ENCODE measurements around the gene AGTRAP. TPM values are rescaled to one million over a fixed set of nuclear protein-coding genes. Genes with fewer than 3 reads are reported as not detected.

Gene AGTRAP
- total and polyA plus RNA-seq, 2 donors (not counting 3 experiments of a cell fraction or from before 2014, with no cell fraction given), result 41.6 to 101 TPM

- Histone ChIP-seq H3K4me3 (replicated peaks in 1 of 3; ENCODE audit: insufficient read depth in 1 of 3, low read depth in 1 of 3, low read length in 3 of 3) (no peak overlapping the region), H3K4me1 (ENCODE audit: control insufficient read depth, extremely low read depth, insufficient read depth, low read length) (peaks cover 55% of the 10 kb centered on the region), H3K9ac (replicated peaks; ENCODE audit: extremely low read depth, insufficient read depth, low read length) (no peak overlapping the region), H3K4me2 (ENCODE audit: insufficient read depth, low read length) (no peak overlapping the region), H3K9me1 (replicated peaks; ENCODE audit: control insufficient read depth, extremely low read depth, insufficient read depth, low read length) (no peaks in the 10 kb centered on the region), H4K20me1 (replicated peaks; ENCODE audit: control insufficient read depth, extremely low read depth, insufficient read depth, low read length) (no peaks in the 10 kb centered on the region), H3K79me2 (ENCODE audit: control insufficient read depth, insufficient read depth, low read length) (peaks cover 3% of the 10 kb centered on the region), H3K9me3 (replicated peaks; ENCODE audit: control insufficient read depth, insufficient read depth, low read length) (no peaks in the 10 kb centered on the region), H3K27me3 (ENCODE audit: control insufficient read depth in 2 of 2, insufficient read depth in 2 of 2, low read length in 2 of 2) (no peaks in the 10 kb centered on the region), H2AFZ (ENCODE audit: low read depth, low read length) (no peak overlapping the region), H3K27ac (ENCODE audit: insufficient read depth, low read depth, low read length) (no peak overlapping the region), H3K36me3 (ENCODE audit: control insufficient read depth in 2 of 2, extremely low read depth in 1 of 2, insufficient read depth in 2 of 2, low read length in 2 of 2) (peaks cover 2 to 18% of the 10 kb centered on the region in 2 experiments)
- DNase-seq (ENCODE audit: low read depth, low spot score) (no peak), FAIRE-seq (no peak)
- ChIA-PET CTCF (no interaction called here), POLR2A (no interaction called here)
- no peak for TF ChIP-seq POLR2A (IDR thresholded peaks at IDR 0.05; ENCODE audit: low read depth, low read length)
- TF ChIP-seq MAX (IDR thresholded peaks at IDR 0.05; ENCODE audit: insufficient read depth, insufficient read length), result no peak
- no peak for TF ChIP-seq GATA2 (IDR thresholded peaks at IDR 0.05; ENCODE audit: insufficient read depth, insufficient read length, low read depth, low read length)
- no peak for TF ChIP-seq CTCF (IDR thresholded peaks at IDR 0.05; ENCODE audit: extremely low read depth in 1 of 2, insufficient read depth in 1 of 2, low read depth in 1 of 2, low read length in 2 of 2)
- TF ChIP-seq JUN (IDR thresholded peaks at IDR 0.05; ENCODE audit: borderline replicate concordance, insufficient read depth, insufficient read length, low read depth), result no peak
- no peak for TF ChIP-seq POLR2AphosphoS5 (IDR thresholded peaks at IDR 0.05; ENCODE audit: insufficient read depth, low read depth, low read length)
- TF ChIP-seq EZH2 (IDR thresholded peaks at IDR 0.05; ENCODE audit: borderline replicate concordance, low read depth, low read length, severe bottlenecking), result no peak
- no peak for TF ChIP-seq FOS (IDR thresholded peaks at IDR 0.05; ENCODE audit: borderline replicate concordance, insufficient read depth, low read length)
- no peak for TF ChIP-seq MYC (IDR thresholded peaks at IDR 0.05; ENCODE audit: low read depth, low read length)
- no TSS peak for BruUV-seq (replicated peaks)
- intact Hi-C loops (cut with micrococcal nuclease), result loop anchor here (10.0 kb wide), 1 partner anchor 526 kb away; the partner anchor contains the start of gene UBIAD1
- dilution Hi-C loops (cut with MboI; ENCODE audit: extremely low pct_ligation_motif_present, low sequenced_read_pairs), result no loop called here
These were observed 64.4 kb downstream of the AGTRAP start for GRCh38 chr1:11800391-11800755.

Other genes with a start within 250 kb of the AGTRAP start
- 0.42 and 0.88 TPM in 2 replicates for gene FBXO2, start 81.7 kb upstream of the AGTRAP start, total RNA-seq
- gene FBXO2, start 81.7 kb upstream of the AGTRAP start, polyA plus RNA-seq, result 0.89 and 0.91 TPM in 2 replicates
- 14.5 and 16.8 TPM in 2 replicates for gene FBXO44, start 81.3 kb upstream of the AGTRAP start, total RNA-seq
- 22.5 and 29.8 TPM in 2 replicates for gene FBXO44, start 81.3 kb upstream of the AGTRAP start, polyA plus RNA-seq
- gene FBXO6, start 71.9 kb upstream of the AGTRAP start, total RNA-seq, result 0.97 and 1.8 TPM in 2 replicates
- 6.4 and 8.5 TPM in 2 replicates for gene FBXO6, start 71.9 kb upstream of the AGTRAP start, polyA plus RNA-seq
- gene MAD2L2, start 55.0 kb upstream of the AGTRAP start, total RNA-seq, result 35.9 and 39.5 TPM in 2 replicates
- gene MAD2L2, start 55.0 kb upstream of the AGTRAP start, polyA plus RNA-seq, result 74.2 and 98.7 TPM in 2 replicates
- 2.6 and 3.2 TPM in 2 replicates for gene DRAXIN, start 44.4 kb upstream of the AGTRAP start, total RNA-seq
- gene DRAXIN, start 44.4 kb upstream of the AGTRAP start, polyA plus RNA-seq, result 0.44 and 0.49 TPM in 2 replicates
- gene C1orf167, start 26.1 kb downstream of the AGTRAP start, total RNA-seq, result not detected in 2 replicates
- not detected in 2 replicates for gene C1orf167, start 26.1 kb downstream of the AGTRAP start, polyA plus RNA-seq
- 25.3 and 26.5 TPM in 2 replicates for gene MTHFR, start 69.8 kb downstream of the AGTRAP start, total RNA-seq
- gene MTHFR, start 69.8 kb downstream of the AGTRAP start, polyA plus RNA-seq, result 13.8 and 14.8 TPM in 2 replicates
- gene CLCN6, start 70.1 kb downstream of the AGTRAP start, total RNA-seq, result 41.2 and 43.3 TPM in 2 replicates
- gene CLCN6, start 70.1 kb downstream of the AGTRAP start, polyA plus RNA-seq, result 17.7 and 20.4 TPM in 2 replicates
- gene NPPA, start 111.6 kb downstream of the AGTRAP start, total RNA-seq, result not detected in 2 replicates
- not detected in 2 replicates for gene NPPA, start 111.6 kb downstream of the AGTRAP start, polyA plus RNA-seq
- gene NPPB, start 122.8 kb downstream of the AGTRAP start, total RNA-seq, result not detected in 2 replicates
- not detected in 2 replicates for gene NPPB, start 122.8 kb downstream of the AGTRAP start, polyA plus RNA-seq
- 52.9 and 56.1 TPM in 2 replicates for gene KIAA2013, start 190.3 kb downstream of the AGTRAP start, total RNA-seq
- 137 and 194 TPM in 2 replicates for gene KIAA2013, start 190.3 kb downstream of the AGTRAP start, polyA plus RNA-seq
- 245 and 260 TPM in 2 replicates for gene PLOD1, start 198.6 kb downstream of the AGTRAP start, total RNA-seq
- gene PLOD1, start 198.6 kb downstream of the AGTRAP start, polyA plus RNA-seq, result 412 and 424 TPM in 2 replicates
- gene MFN2, start 244.3 kb downstream of the AGTRAP start, total RNA-seq, result 66.6 and 82.4 TPM in 2 replicates
- gene MFN2, start 244.3 kb downstream of the AGTRAP start, polyA plus RNA-seq, result 41.8 and 51.4 TPM in 2 replicates